Activated CD4-positive, alpha-beta T cell treated with anti-CD3 and anti-CD28 coated beads, Interleukin-2, amount 50 U/mL, for 16 hours (primary cell): ENCODE results near the gene URAD.

Experiments
- DNase-seq: peaks from one replicate; pipeline ENCODE4 v3.0.0-alpha.2; 2020

Gene URAD

GRCh38 chr13:27997904-27998522, 9.5 kb upstream of the URAD start:
- DNase-seq, result peak; percentile 34

GRCh38 chr13:27991881-27992280, 3.4 kb upstream of the URAD start:
- no peak for DNase-seq

GRCh38 chr13:27985600-27985999, 2.9 kb downstream of the URAD start:
- no peak for DNase-seq

- DNase-seq, result no peak
Observed at GRCh38 chr13:27982361-27982760, 6.1 kb downstream of the URAD start.

- DNase-seq, result no peak
Observed at GRCh38 chr13:27981006-27981708, 7.3 kb downstream of the URAD start.

GRCh38 chr13:27980280-27980998, 8.1 kb downstream of the URAD start:
- no peak for DNase-seq

- DNase-seq, result no peak
Observed at GRCh38 chr13:27979765-27980279, 8.7 kb downstream of the URAD start.

GRCh38 chr13:27979001-27979643, 9.4 kb downstream of the URAD start:
- DNase-seq, result no peak

GRCh38 chr13:27978301-27978968, 10.1 kb downstream of the URAD start:
- DNase-seq, result no peak

GRCh38 chr13:27977476-27978300, 10.8 kb downstream of the URAD start:
- DNase-seq, result no peak

GRCh38 chr13:27976362-27977091, 12.0 kb downstream of the URAD start:
- no peak for DNase-seq

GRCh38 chr13:27975564-27976361, 12.7 kb downstream of the URAD start:
- no peak for DNase-seq

GRCh38 chr13:27973961-27974662, 14.4 kb downstream of the URAD start:
- no peak for DNase-seq

- DNase-seq, result no peak
Observed at GRCh38 chr13:27973291-27973690, 15.2 kb downstream of the URAD start.

GRCh38 chr13:27972478-27972820, 16.0 kb downstream of the URAD start:
- DNase-seq, result no peak

GRCh38 chr13:27971776-27972477, 16.6 kb downstream of the URAD start:
- no peak for DNase-seq

- no peak for DNase-seq
Observed at GRCh38 chr13:27971236-27971645, 17.3 kb downstream of the URAD start.

GRCh38 chr13:27970382-27971235, 17.9 kb downstream of the URAD start:
- no peak for DNase-seq
